SKM-1 treated with dmso at 0.1 percent for 144 hours (cell line): ENCODE results near the gene GLP2R.

Source experiments
- DNase-seq: peaks from one replicate; lab custom pipeline; 2025; ENCODE audit not compliant: unreplicated experiment; lab: John Stamatoyannopoulos, UW

Gene GLP2R

DNA sequence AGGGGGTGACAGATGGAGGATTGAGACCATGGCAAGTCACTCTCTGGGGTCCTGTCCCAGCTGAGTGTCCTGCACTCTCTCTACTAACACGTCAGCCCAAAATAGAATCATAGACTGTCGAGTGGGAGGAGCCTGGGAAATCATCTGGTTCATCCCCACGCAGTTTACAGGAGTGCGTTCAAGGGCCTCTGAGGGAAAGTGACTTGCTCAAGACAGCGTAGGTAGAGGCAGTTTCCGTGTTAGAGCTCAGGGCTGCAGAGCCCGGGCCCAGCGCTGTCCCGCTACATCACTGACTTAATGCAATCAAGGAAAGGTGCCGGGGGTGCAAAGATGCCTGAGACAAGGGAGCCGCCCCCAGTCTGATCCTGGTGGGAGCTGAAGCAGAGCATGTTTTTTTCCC is 14.2 kb upstream of the GLP2R start:
- DNase-seq, result no peak

DNA sequence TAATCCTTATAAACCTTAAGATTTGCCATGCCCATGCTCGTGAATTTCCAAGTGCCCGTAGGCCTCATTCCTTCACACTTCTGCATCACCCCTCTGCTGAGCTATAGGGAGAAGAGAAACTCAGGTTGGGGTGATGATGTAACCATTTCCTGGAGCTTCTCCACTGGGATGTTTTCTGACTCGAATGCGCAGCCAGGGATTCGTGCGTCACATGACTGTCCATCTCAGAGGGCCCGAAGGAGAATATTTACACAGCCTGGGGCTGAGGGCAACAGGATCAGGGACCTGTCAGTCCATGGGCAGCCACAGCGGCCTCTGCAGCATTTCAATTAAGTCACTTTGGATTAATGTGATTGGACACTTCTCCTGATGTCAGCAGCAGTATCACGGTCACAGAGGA is 12.6 kb upstream of the GLP2R start:
- DNase-seq, result no peak

GRCh38 chr17:9814337-9814945 is 11.3 kb upstream of the GLP2R start:
- DNase-seq, result no peak

DNA sequence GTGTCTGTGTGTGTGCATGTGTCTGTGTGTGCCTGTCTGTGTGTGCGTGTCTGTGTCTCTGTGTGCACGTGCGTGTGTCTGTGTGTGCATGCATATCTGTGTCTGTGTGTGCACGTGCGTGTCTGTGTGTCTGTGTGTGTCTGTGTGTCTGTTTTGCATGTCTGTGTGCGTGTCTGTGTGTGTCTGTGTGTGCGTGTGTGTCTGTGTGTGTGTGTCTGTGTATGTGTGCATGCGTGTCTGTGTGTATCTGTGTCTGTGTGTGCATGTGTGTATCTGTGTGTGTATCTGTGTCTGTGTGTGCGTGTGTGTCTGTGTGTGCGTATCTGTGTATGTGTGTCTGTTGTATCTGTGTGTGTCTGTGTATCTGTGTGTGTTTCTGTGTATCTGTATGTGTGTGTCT is 9.3 kb upstream of the GLP2R start:
- no peak for DNase-seq

DNA sequence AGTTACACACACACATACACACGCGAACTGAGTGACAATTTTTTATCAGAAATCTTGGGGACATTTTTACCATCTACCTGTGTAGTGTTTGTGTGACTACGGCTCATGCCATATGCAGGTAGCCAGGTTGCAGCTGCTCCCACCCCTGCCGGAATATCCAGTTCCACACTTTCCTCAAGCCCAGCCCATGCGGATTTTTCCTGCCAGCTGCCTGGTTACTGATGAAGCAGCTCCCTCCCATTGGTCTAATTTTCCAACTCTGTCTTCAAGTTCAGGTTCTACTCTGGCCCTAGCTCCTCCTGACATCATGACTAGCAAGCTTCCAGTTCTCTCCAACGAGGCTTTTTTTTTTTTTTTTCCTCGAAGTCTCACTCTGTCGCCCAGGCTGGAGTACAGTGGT is 8.6 kb upstream of the GLP2R start:
- no peak for DNase-seq

- DNase-seq, result no peak
These were observed 7.0 kb upstream of the GLP2R start for GRCh38 chr17:9818760-9819159.

DNA sequence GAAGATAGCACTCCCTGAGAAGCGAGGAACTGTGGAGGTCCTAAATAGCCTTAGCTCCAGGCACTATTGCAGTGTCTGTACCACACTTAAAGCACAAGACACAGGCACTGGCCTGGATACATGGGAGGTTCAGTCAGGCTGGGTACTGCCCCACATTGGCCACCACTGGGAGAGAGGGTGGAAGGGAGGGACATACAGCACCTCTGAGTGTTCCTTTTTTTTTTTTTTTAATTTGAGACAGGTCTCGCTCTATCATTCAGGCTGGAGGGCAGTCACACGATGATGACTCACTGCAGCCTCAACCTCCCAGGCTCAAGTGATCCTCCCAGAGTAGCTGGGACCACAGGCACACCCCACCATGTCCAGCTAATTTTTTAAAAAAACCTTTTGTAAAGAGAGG is 5.3 kb upstream of the GLP2R start:
- DNase-seq, result no peak

DNA sequence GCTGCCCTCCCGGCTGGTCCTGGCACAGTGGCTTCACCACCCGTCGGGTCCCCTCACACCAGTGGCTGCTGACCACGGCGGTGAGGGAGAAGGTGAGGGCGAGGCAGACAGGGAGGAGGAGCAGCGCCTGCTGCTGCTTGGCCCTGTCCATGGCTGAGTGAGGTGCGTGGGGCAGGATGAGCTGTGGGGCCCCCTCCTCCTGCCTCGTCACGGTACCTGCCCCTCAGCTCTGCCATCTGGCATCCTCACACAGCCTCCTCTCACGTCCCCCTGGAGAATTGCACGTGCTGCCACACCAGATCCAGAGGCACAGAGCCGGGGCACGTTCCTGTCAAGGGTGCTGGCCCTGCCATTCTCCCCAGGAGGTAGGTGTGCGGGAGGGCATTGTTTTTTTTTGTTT is 3.8 kb upstream of the GLP2R start, which contains the start of gene GSG1L2:
Gene GSG1L2 (minus strand): TSS at position 159 of the 400 bp plus-strand sequence. CDS start 8 bp downstream, at position 151.
- no peak for DNase-seq

GRCh38 chr17:9824094-9824493 is 1.6 kb upstream of the GLP2R start:
- DNase-seq, result no peak

GRCh38 chr17:9824797-9825338 is 856 bp upstream of the GLP2R start:
- no peak for DNase-seq

GRCh38 chr17:9828296-9829295 is 2.9 kb downstream of the GLP2R start:
- no peak for DNase-seq

GRCh38 chr17:9829343-9829742 is 3.6 kb downstream of the GLP2R start:
- DNase-seq, result no peak

DNA sequence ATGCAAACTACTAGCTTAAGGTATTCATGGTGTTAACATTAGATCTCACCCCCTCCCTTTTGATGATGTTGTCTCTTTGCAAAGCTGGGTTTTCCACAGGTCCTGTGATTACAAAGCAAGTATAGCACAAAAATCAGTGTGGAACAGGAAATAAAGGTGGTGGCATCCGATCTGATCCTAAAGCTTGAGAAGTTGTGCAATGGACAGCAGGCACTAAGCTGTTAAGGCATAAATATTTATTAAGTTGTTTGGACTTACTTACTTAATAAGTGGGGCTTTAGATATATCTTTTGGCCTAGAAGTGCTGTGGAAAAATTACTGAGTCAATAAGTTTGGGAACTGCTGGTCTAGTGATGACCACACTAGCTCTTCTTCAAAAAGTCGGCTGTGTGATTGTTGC is 5.0 kb downstream of the GLP2R start:
- DNase-seq, result no peak

DNA sequence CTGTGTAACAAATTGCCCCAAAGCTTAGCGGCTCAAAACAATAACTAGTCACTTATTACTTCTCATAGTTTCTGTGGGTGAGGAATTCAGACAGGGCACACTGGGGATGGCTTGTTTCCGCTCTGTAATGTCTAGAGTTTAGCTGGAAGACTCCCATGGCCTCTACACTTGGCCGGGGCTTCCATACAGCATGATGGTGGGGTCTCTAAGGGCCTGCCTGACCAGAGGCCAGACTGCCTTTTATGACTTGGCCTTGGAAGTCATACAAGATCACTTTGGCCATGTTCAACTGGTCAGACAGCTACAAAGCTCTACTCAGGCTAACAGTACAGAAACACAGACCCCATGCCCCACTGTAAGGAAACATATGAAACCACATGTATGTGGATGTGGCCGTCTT is 8.2 kb downstream of the GLP2R start:
- no peak for DNase-seq

- no peak for DNase-seq
These were observed 12.1 kb downstream of the GLP2R start for GRCh38 chr17:9837551-9838471.

- no peak for DNase-seq
These were observed 13.7 kb downstream of the GLP2R start for GRCh38 chr17:9839433-9839832.

GRCh38 chr17:9842057-9842758 is 16.5 kb downstream of the GLP2R start:
- DNase-seq, result no peak

- DNase-seq, result no peak
These were observed 17.7 kb downstream of the GLP2R start for GRCh38 chr17:9843152-9844010.

GRCh38 chr17:9844153-9844552 is 18.4 kb downstream of the GLP2R start:
- DNase-seq, result no peak
